GM21619 (cell line): ENCODE measurements around the gene CCDC167.

Experiments
- ATAC-seq: cut with Tn5 transposase; IDR thresholded peaks from one replicate; pipeline ENCODE4 v1.9.1; 2021; ENCODE audit not compliant: unreplicated experiment

CCDC167 gene

DNA sequence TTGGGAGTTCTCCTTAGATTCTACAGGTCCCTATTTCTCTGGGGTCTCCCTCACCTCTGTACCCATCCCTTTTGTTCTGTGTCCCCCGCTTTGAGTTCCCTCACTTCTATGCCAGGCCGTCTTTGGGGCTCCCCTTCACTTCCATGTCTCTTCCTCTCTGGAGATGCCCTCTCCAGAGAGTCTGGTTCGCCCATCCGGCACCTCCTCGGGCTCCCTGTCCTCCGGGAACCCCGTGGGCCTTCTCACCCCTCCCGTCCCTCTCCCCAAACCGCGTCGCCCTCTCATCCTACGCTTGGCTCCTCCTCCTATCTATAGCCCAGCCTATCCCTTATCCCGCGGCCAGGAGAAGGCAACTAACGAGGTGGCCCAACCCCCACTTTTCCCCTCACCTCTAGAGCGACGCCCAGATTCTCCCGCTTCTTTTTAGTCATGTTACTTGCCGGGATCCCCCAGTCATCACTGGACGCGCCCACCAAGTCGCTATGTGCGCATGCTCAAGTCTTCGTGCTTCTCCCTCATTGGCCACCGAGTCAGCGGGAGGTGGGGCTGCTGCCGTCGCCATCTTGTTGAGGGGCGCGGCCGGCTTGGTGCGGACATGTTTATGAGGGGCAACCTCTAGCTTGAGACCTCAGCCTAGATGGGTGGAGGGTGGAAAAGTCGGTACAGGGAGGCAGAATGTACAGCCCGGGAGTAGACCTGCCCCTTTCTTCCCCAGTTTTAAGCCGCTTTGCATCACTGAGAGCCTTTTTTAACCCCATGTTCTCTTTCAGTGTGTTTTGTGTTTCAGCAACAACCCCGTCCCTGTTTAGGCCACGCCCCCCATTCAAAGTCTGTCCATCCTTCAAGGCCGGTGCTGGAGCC is at the start of gene CCDC167:
CCDC167 (minus strand) TSS at position 461 of the 861 bp plus-strand sequence; CDS start at position 431, 30 bp downstream.
- ATAC-seq, result peak; percentile 82

DNA sequence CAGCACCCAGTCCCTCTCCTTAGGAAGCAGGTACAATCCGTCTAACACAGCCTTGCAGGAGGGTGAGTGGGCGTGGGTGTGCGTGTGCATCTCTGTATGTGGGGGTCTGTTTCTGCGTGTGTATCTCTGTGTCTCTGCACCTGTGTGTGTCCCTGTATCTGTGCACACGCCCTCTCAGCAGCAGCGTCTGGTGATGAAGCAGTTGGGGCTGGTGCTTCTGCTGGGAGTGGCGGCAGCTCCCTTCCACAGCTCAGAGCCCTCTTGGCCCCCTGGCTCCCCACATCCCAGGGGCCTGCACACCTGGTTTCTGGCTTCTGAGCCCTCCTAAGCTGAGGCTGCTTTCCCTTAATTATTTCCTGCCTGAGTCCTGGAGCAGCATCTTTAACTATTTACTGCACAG is 49.5 kb upstream of the CCDC167 start:
- ATAC-seq, result no peak

DNA sequence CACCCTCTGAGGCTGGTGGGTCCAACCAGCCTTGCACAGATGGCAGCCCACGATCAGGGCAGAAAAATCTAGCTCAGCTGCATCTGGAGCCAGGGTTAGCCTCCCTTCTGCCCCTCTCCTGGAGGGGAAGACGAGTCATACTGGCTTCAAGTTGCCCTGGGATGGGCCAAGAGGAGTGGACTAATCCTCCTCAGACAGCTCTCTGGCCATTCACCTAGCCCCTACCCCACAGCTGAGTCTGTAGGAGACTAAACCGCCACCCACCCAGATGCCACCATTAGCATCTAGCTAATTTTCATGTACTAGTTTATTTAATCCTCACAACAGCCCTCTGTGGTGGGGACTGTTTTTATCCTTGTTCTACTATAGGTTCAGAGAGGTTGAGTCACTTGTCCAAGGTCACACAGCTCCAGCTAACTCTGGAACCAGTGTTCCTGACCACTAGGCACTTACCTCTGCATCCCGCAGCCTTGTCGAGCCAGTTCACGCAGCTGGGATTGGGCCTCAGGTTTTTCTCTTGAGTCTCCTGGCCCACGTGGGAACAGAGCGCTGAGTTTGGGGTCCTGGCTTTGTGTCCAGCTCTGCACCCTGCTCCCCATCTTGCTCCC is 48.5 kb upstream of the CCDC167 start:
- no peak for ATAC-seq

DNA sequence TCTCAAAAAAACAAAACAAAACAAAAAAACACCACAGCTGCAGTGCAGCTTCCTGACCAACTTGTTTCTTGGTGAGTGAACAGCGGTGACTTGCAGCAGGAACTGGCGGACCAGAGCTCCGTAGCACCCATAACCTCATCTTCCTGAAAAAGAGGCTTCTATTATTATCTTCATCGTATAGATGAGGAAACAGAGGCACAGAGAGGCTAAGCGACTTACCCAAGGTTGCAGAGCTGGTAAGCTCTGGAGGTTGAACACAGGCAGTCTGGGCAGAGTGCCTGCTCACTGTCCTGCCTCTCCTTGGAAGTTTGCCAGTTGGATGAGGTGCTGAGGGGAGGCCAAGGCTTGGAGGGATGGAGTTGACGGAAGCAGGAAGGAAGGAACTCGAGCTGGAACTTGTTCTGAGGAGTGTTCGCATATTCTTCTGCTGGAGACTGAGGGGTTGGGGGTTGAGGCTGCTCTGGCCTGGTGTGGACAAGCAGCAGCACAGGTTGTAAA is 47.9 kb upstream of the CCDC167 start:
- ATAC-seq, result no peak

DNA sequence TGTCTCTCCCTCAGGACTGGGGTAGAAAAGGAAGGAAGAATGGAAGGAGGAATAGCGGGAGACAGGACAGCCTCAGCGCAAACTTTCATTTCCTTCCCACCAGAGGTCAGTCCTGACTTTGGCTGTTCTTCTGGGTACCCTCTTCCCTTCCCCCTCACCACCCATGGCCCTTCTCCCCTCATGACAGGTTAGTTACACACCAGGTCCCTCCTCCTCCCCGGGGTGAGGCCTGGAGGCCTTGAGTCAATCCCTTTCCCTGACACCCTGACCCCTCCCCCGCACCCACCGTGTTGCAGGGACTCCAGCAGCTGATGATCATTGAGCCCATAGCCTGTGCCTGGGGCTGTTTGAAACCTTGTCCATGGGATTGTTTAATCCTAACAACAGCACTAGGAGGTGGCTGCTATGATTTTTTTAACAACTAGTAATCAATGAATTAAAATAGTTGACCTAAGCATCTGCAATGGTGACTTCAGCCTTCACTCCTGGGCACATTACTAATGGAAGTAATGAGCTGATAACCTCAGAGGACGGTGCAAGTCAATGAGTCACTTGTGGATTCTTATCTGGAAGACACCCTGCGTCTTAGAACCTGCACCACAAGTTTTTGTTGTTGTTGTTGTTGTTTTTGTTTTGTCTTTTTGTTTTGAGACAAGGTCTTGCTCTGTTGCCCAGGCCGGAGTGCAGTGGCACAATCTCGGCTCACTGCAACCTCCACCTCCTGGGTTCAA is 46.6 kb upstream of the CCDC167 start:
- no peak for ATAC-seq

DNA sequence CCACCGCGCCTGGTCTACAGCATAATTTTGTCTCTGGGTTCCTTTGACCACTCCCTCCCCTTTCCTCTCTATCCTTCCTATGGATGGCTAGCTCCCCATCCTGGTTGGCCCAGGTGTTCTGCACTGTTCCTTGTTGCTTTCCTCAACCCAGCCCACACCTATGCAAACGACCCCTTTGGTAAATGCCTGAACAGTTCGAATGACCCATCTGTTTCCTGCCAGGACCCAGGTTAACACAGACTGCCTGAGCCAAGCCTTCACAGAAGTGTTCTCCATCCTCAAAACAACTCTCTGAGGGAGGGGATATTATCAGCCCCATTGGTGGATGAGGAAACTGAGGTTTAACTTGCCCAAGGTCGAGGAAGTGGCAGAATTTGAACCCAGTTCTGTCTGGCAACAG is 44.8 kb upstream of the CCDC167 start:
- no peak for ATAC-seq

DNA sequence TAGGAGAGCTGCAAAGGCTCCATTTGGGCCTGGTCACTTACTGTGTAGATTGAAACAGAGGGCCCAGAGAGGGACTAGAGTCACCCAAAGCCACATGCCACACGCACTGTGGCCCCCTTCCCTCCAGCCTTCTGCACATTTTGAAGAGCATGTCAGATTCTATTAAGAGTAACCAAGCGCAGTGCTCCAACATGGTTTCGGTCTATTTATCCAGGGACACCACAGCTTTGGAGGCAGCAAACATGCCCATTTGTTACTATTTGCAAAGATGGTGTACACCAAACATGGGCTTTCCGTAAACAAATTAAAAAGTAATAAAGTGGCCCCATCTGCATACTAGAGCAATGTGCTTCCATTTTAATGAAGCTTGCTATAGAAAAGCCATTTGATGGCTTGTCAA is 43.7 kb upstream of the CCDC167 start:
- ATAC-seq, result no peak

DNA sequence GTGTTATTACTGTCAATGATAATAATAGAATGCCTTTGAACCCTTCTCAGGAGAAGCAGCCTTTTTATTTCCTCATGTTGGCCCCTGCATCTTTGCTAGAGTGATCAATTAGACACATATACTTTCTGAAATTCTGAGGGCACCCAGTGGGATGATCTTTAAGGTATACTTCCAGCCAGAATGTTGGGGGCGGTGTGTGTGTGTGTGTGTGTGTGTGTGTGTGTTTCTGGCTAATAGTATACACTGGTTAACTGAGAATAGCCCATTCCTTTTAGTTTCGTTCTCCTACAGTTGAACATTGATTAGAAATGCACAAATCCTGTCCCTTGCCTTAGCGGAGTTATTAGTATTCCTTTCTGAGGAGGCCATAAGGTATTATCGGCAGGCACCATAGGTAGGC is 41.7 kb upstream of the CCDC167 start:
- no peak for ATAC-seq

DNA sequence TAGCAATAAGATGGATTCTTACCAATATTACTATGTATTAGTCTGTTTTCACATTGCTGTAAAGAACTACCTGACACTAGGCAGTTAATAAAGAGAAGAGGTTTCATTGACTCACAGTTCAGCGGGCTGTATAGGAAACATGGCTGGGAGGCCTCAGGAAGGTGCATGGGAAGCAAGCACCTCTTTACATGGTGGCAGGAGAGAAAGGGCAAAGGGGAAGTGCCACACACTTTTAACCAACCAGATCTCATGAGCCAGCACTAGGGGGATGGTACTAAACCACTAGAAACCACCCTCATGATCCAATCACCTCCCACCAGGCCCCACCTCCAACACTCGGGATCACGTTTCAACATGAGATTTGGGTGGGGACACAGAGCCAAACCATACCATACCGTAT is 40.7 kb upstream of the CCDC167 start:
- ATAC-seq, result no peak

DNA sequence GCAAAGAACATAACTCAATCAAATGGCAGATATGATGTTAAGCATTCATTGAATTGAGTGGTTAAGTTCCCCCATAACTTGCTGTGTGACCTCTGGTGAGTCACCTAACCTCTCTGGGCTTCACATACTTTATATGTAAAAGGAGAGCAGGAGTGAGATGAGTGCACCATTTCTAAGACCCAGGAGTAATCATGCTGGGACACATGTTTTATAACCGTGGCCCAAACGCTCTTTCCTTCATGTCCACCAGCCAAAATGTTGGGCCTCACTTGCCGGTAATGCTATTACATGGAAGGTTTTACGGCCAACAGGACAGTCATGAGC is 40.3 kb upstream of the CCDC167 start:
- ATAC-seq, result no peak

DNA sequence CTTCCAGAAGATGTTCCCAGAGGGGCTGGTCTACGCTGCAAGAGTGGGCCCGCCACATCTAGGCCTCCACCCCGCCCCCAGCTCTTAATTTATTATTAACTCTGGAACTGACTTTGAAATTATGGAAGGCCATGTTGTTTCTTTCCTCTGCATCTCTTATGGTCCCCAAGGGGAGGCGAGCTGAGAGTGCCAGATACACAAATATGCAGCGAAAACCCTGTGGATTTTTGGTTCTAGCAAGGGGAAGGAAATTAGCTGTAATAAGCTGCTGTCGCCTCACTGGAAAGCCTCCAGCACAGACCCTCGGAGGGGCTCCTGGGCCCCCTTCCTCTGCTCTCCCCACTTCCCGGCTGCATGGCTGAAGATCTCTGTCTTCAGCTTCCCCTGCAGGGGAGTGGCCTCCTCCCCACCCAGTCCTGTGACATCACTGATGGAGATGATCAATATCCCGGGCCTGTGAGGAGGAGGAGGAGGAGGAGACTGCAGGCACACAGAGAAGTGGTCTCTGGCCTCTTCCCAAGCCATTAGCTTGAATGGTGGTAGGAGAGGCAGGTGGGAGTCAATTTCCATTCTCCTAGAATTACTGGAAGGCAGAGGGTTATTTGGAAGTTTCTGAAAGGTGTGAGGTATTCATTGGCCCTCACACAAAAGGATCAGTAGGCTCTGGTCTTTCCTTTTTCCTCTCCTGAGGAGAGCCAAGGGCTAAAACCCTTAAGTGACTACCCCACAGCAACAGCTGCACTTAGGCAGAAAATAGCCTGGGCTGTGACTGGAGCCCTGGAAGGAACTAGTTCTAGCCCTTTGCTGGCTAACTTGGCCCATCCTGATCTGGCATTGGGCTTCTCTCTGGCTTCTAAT is 39.7 kb upstream of the CCDC167 start:
- no peak for ATAC-seq

DNA sequence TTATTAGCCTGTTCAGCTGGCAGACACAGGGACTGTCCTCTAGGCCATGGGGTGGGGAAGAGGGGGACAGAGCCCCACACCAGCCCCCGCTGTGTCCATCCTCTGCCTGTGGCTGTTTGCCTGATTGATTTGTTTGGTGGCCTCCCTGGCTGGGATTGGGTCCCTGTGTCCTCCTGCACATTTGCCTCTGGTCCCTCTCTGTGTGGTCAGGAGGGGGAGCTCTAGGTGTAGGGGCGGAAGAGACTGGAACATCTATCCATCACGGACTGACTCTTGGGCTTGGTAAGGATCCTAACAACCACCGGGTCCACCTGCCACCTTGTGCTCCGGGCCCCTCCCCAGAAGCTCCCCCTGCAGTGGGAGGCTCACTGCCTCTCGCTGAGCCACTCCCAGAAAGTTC is 38.4 kb upstream of the CCDC167 start:
- ATAC-seq, result no peak

DNA sequence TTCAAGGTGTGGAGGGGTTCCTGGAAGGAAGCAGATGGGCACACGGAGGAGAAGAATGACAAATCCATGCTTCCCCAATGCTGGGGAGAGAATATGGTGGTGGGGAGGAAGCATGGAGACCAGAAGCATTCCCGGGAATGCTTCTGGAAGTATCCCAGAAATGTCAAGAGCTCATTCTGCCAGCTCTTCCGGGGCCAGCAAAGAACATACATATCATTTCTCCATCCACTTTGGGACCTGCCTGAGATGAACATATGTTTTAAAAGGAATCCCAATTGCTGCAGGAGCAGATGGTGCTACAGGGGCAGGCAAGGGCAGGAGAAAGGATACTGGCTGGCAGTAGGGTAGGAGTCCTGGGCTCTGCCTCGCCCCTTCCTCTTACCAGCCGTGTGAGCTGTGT is 37.9 kb upstream of the CCDC167 start:
- no peak for ATAC-seq

DNA sequence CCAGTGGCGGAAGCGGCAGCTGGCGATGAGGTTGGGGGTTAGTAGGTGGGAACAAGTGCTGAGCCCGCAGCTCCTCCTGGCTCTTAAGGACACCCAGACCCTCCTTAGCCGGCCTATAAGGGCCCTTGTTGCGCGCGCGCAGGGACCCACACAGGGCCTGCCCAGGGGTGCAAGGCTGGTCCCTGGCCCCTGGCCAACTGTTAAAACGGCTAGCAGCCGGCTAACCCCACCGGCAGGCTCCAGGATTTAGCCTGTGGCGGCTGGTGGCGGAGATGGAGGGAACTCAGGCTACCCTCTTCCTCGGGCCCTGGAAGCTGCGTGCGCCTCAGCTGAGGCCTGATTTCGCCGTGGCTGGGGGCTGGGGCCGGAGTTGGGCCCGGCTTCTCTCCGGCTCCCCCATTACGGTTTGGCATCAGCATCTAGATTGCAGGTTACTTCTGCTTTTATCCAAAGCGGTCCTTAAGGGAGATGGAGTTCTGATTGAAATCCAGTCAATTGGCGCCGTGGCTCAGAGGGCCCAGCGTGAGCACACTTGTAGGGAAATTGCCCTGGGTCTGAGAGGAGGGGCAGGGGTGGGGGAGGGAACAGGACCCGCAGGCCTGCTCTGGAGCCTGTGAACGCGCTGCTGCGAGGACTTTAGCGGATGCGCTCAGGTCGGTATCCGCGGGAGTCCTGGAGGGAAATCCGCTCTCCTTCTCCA is 36.9 kb upstream of the CCDC167 start:
- ATAC-seq, result no peak

DNA sequence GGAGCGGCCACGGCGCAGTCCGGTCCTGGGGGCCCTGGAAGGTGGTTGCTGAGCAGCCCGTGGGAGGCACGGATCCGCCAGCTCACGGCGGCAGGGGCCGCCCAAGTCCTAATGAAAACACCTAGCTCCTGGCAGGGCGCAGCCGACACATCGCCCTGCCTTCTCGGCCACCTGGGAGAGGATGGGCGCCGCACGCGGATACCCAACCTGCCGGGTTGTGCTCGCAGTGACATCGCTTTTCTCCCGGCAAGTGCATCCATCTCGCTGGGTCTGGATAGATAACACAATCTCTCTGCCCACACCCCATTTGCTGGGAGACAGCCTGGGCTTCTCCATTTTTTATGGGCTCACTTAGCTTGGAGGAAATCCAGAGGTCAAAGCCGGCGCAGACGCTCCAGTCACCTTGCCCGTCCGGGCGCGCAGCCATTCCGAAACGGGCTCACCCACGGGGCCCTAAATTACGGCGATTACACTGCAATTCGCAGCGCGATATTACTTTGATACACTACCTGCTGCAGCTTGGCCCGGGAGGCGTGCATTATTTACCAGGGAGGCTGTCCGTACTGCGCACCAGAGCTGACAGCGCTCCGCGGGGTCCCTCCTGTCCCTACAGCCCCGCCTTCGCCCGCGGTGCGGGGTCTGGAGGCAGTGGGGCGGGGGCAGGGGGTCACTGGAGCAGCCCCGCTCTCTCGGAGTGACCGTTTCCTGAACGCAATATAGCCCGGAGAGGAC is 36.2 kb upstream of the CCDC167 start:
- no peak for ATAC-seq

DNA sequence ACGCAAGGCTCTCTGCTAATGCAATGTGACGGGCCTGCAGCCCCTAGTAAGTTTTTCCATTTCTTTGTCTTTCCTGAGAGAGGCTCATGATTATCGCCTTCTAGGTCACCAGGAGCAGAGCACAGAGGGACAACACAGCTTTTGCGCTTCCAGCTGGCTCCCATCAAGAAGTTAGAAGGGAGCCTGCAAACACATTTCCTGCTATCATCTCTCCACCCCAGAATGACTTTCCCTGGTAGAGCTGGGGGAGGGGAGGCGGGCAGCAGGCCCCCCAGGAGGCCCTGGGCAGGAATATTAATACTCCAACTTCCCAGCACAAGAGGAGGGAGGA is 35.7 kb upstream of the CCDC167 start:
- no peak for ATAC-seq

DNA sequence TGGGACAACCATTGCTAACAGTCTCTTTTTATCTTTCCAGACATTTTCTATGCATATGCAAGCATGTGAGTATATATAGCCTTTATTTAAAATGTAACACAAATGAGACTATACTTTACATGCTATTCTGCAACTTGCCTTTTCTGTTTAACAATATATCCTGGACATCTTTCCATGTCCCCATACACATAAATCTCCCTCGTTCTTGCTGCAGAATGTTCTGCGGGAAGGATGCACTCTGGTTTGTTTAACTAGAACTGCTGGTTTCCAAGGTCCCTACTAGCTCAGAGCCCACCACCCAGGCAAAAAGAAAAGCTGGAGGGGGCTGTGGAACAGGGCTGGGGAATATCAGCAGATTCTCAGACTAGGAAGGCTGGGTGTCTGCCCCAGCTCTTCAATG is 35.2 kb upstream of the CCDC167 start:
- ATAC-seq, result no peak

DNA sequence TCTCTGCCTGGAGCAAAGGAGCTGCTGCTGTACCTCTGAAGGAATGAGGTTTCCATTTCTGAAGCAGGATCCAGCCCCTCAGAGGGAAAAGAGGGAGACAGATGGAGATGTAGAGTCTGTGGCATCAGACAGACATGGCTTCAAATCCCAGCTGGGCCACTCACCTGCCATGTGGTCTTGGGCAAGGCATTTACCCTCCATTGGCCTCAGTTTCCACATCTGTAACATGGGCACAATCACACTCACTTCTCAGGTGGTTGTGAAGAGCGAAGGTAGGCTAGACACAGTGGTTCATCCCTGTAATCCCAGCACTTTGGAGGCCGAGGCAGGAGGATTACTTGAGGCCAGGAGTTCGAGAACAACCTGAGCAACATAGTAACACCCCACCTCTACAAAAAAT is 32.4 kb upstream of the CCDC167 start:
- no peak for ATAC-seq

DNA sequence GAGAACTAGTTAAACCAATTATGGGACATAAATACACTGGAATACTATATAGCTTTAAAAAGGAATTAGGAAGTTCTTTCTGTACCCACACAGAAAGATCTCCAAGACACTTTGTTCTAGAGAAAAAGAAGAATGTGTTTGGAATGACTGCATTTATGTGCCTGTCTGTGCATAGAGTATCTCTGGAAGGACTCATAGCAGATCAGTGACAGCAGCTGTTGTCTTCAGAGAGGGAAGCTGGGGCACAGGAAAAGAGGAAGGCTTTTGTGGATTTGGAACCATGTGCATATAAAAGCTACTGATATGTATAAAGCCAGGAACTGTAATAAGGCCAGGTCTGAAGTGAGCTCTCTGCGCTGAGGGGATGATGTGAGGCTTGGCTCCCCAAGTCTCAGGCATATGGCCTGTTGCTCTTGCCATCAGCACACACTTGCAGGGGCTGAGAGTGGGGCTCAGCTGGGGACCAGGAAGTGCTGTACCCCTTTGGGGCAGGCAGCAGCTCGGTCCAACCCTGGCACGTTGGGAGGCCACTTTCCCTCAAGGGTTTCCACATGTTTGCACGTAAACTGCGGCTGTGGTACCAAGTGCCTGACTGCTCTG is 31.8 kb upstream of the CCDC167 start:
- no peak for ATAC-seq
